ENCODE measurements around the gene EPB41L4B. TPM values are rescaled to one million over a fixed set of nuclear protein-coding genes. Genes with fewer than 3 reads are reported as not detected.

The EPB41L4B gene
- total RNA-seq, 2 donors from 2014 or later, result 6.4 to 6.6 TPM

- no peaks in the 10 kb centered on the region for H3K27me3 Mint-ChIP-seq (ENCODE audit: insufficient read depth)
- Histone ChIP-seq H3K4me3 (ENCODE audit: low read length) (no peak overlapping the region), H3K9ac (ENCODE audit: extremely low read depth, low read length, poor library complexity, severe bottlenecking) (no peak overlapping the region), H3K27ac (ENCODE audit: low read depth, low read length) (no peak overlapping the region), H3K27me3 (ENCODE audit: control insufficient read depth, insufficient read depth, low read length, poor library complexity, severe bottlenecking) (no peaks in the 10 kb centered on the region), H3K4me1 (ENCODE audit: control insufficient read depth, insufficient read depth, low read length) (no peaks in the 10 kb centered on the region), H3K9me3 (ENCODE audit: control insufficient read depth, low read length) (no peaks in the 10 kb centered on the region), H3K36me3 (ENCODE audit: control insufficient read depth, insufficient read depth, low read length) (no peaks in the 10 kb centered on the region)
- H3K27ac Mint-ChIP-seq, result no peak overlapping the region
- peaks cover 4% of the 10 kb centered on the region for H3K4me1 Mint-ChIP-seq
- WGBS, 2 experiments (ENCODE audit: insufficient coverage in 1 of 2, insufficient read length in 1 of 2), result 93% methylated on average over 4 of the region's 4 CpGs; no CpG with 5 or more reads in 1 of the 2 experiments
- no peaks in the 10 kb centered on the region for H3K9me3 Mint-ChIP-seq
- DNase-seq, result no peak
- no peak overlapping the region for H3K4me3 Mint-ChIP-seq
- TF ChIP-seq CTCF (conservative IDR thresholded peaks at IDR 0.05), result no peak
- no peaks in the 10 kb centered on the region for H3K36me3 Mint-ChIP-seq (ENCODE audit: low read depth)
Observed at GRCh38 chr9:109254317-109254716, 66.5 kb downstream of the EPB41L4B start.

GRCh38 chr9:109253637-109254284 is 67.1 kb downstream of the EPB41L4B start:
- Histone ChIP-seq H3K4me3 (ENCODE audit: low read length) (no peak overlapping the region), H3K4me1 (ENCODE audit: control insufficient read depth, insufficient read depth, low read length) (no peaks in the 10 kb centered on the region), H3K36me3 (ENCODE audit: control insufficient read depth, insufficient read depth, low read length) (no peaks in the 10 kb centered on the region), H3K27ac (ENCODE audit: low read depth, low read length) (no peak overlapping the region), H3K9me3 (ENCODE audit: control insufficient read depth, low read length) (no peaks in the 10 kb centered on the region), H3K27me3 (ENCODE audit: control insufficient read depth, insufficient read depth, low read length, poor library complexity, severe bottlenecking) (no peaks in the 10 kb centered on the region), H3K9ac (ENCODE audit: extremely low read depth, low read length, poor library complexity, severe bottlenecking) (no peak overlapping the region)
- TF ChIP-seq CTCF (conservative IDR thresholded peaks at IDR 0.05), result peak; percentile 30
- Mint-ChIP-seq H3K4me1 (peaks cover 3% of the 10 kb centered on the region), H3K9me3 (no peaks in the 10 kb centered on the region), H3K27me3 (ENCODE audit: insufficient read depth) (no peaks in the 10 kb centered on the region), H3K36me3 (ENCODE audit: low read depth) (no peaks in the 10 kb centered on the region), H3K4me3 (no peak overlapping the region), H3K27ac (no peak overlapping the region)
- 78 to 91% methylated on average over 6 to 7 of the region's 7 CpGs for WGBS, 2 experiments (ENCODE audit: insufficient coverage in 1 of 2, insufficient read length in 1 of 2)
- peak; percentile 42 for DNase-seq

- H3K27me3 ChIP-seq (ENCODE audit: control insufficient read depth, insufficient read depth, low read length, poor library complexity, severe bottlenecking), result no peaks in the 10 kb centered on the region
- Mint-ChIP-seq H3K27ac (no peak overlapping the region), H3K4me3 (no peak overlapping the region), H3K36me3 (ENCODE audit: low read depth) (no peaks in the 10 kb centered on the region), H3K9me3 (no peaks in the 10 kb centered on the region), H3K27me3 (ENCODE audit: insufficient read depth) (no peaks in the 10 kb centered on the region), H3K4me1 (no peaks in the 10 kb centered on the region)
- no peaks in the 10 kb centered on the region for H3K4me1 ChIP-seq (ENCODE audit: control insufficient read depth, insufficient read depth, low read length)
- H3K9me3 ChIP-seq (ENCODE audit: control insufficient read depth, low read length), result no peaks in the 10 kb centered on the region
- TF ChIP-seq CTCF (conservative IDR thresholded peaks at IDR 0.05), result no peak
- DNase-seq, result peak; percentile 13
- H3K27ac ChIP-seq (ENCODE audit: low read depth, low read length), result no peak overlapping the region
- no peak overlapping the region for H3K9ac ChIP-seq (ENCODE audit: extremely low read depth, low read length, poor library complexity, severe bottlenecking)
- H3K4me3 ChIP-seq (ENCODE audit: low read length), result no peak overlapping the region
- WGBS, 2 experiments (ENCODE audit: insufficient coverage in 1 of 2, insufficient read length in 1 of 2), result 92 to 98% methylated on average over 11 of the region's 11 CpGs
- H3K36me3 ChIP-seq (ENCODE audit: control insufficient read depth, insufficient read depth, low read length), result no peaks in the 10 kb centered on the region
Observed at GRCh38 chr9:109253241-109253636, 67.6 kb downstream of the EPB41L4B start.
